HCEC 1CT (cell line): Measurements from ENCODE around the gene ERC1.
"Not testable (repeated sequence)": the region's sequence is repeated elsewhere in the genome, so short reads cannot be mapped to it uniquely, and the experiment has no call there.

Experiments
- DNase-seq: peaks from one replicate; pipeline ENCODE4 v3.0.0-alpha.2; 2017

ERC1 gene

DNA sequence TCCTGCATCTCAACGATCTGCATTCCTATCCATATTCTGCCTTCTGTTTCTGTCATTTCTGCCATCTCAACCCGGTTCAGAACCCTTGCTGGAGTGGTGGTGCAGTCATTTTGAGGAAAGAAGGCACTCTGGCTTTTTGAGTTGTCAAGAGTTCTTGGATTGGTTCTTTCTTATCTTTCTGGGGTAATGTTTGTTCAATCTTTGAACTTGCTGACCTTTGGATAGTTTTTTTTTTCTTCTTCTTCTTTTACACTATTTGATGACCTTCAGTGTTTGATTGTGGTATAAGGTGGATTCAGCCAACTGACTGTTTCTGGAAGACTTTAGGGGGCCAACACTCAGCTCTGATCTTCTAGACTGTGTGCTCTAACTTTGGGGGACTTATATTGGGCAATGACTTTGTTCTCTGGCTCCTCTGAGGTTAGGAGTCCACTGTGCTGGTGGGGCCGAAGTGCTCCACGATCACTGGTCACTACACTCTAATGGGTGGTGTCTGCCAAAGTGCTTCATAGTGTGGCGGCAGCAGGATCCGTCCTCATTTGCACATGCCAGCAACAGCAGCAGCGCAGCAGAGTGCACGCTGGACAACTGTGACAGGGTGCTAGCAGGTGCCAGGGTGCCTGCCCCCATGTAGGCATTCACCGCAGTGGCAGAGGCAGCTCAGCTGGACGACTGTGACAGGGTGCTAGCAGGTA lies 347.6 kb downstream of the ERC1 start:
- no peak for DNase-seq

DNA sequence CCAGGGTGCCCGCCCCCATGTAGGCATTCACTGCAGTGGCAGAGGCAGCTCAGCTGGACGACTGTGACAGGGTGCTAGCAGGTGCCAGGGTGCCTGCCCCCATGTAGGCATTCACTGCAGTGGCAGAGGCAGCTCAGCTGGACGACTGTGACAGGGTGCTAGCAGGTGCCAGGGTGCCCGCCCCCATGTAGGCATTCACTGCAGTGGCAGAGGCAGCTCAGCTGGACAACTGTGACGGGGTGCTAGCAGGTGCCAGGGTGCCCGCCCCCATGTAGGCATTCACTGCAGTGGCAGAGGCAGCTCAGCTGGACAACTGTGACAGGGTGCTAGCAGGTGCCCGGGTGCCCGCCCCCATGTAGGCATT lies 348.1 kb downstream of the ERC1 start:
- not testable (repeated sequence) for DNase-seq

DNA sequence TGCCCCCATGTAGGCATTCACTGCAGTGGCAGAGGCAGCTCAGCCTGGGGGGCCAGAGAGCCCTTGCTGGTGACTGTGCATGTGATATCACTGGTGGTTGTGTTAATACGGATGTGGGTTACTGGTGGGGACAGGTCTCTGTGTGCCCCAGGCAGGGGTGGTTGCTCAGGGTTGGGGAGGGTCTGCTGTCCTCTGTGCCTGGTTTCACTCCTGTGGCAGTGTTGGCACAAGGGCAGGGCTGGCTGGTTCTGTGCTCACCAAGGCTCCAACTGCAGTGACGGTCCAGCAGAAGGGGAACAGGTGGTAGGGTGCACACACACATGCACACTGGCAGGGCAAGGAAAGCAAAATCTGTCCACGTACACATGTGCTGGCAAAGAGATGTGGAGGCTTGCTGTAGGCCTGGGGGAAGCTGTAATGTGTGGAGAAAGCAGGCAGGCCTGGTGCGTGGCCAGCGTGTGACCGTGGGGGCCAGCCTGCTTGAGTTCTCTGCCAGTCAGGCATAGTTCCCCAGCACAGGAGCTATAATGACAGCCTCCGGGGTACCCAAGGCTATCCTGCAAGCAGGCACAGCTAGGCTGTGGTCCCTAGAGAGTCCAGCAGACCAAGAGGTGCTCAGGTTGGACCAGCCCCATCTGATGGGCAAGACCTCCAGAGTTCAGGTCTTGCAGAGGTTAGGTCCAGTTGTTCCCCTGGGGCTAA lies 348.7 kb downstream of the ERC1 start:
- no peak for DNase-seq

DNA sequence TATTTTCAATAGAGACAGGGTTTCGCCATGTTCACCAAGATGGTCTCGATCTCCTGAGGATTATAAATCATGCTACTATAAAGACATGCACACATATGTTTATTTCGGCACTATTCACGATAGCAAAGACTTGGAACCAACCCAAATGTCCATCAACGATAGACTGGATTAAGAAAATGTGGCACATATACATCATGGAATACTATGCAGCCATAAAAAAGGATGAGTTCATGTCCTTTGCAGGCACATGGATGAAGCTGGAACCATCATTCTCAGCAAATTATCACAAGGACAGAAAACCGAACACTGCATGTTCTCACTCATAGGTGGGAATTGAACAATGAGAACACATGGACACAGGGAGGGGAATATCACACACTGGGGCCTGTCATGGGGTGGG lies 350.2 kb downstream of the ERC1 start:
- not testable (repeated sequence) for DNase-seq

DNA sequence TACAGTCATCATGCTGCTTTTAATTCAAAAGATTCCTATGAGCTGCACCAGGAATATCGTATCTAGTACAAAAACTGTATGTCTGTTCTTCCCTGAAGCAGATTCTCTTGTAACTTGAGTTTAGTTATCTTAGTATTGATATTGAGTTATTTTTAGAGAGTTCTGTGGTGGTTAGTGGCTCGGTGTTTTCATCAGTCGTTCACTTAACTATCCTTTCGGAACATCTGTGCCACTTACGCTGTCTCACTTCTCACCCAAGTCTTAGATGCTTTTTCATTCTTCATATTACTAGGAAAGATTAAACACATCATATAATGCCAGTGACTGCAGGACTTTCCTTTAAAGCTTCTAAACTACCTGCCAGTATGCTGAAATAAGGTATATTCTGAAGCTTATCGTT lies 352.4 kb downstream of the ERC1 start:
- DNase-seq, result no peak

DNA sequence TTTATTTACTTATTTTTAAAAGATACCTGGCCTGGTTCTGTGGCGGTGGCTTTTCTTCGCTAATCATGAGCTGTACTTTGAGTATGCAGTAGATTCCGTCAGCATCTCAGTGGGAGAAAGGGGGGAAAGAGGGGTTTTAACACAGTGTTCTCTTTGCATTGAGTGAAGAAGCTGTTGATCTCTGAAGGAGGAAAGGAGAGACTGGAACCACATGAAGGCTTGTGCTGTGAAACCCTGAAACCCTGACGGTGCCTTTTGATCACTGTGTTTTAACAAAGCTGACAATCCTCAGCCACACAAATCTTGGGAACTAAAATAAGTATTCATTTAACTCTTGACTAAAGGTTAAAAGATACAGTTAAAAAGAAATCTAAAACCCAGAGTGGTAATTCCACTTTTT lies 353.2 kb downstream of the ERC1 start:
- DNase-seq, result no peak

DNA sequence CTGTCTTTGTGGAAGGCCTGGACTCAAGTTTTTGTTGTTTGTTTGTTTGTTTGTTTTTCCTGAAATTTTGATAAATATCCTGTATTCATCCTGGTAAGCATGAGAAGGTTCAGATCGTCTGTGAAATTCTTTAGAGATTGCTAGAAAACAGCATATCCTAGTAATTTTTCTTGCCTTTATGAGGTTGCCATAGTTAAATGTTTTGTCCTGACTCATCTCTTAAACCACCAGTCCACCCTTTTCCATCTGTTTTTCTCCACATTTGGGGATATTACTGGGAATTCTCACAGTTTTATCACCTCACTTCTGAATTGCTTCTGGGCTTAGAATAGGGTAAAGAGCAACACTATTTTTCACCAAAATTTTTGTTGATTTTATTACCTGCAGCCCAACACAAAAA lies 355.1 kb downstream of the ERC1 start:
- peak; percentile 69 for DNase-seq

DNA sequence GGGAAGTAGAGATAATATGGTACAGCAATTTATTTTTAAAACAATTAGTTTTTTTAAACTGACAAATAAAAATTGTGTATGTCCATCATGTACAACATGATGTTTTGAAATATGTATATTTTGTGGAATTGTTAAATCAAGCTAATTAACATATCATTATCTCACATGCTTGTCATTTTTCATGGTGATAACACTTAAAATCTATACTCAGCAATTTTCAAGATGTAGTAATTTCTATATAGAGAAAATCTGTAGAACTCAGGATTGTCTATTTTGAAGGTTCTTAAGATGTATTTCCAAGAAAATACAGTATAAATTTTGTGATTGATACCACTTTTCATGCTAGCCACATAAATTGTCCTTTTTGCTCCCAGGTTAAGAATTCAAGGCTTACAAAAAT lies 356.3 kb downstream of the ERC1 start:
- DNase-seq, result no peak

DNA sequence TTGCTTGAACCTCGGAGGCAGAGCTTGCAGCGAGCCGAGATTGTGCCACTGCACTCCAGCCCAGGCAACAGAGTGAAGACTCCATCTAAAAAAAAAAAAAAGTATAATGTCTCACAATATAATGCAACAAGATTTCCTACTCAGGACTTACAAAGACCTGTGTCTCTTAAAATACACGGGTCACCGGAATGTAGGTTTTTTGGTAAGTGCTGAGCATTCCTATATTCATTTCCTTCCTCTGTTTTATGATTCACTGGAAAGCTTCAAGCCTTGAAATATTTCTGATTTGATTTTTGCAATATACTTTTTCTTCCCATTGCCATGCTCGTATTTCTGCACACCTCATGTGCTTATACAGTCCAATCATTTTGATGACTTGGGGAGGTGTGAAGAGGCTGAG lies 357.6 kb downstream of the ERC1 start:
- DNase-seq, result no peak

DNA sequence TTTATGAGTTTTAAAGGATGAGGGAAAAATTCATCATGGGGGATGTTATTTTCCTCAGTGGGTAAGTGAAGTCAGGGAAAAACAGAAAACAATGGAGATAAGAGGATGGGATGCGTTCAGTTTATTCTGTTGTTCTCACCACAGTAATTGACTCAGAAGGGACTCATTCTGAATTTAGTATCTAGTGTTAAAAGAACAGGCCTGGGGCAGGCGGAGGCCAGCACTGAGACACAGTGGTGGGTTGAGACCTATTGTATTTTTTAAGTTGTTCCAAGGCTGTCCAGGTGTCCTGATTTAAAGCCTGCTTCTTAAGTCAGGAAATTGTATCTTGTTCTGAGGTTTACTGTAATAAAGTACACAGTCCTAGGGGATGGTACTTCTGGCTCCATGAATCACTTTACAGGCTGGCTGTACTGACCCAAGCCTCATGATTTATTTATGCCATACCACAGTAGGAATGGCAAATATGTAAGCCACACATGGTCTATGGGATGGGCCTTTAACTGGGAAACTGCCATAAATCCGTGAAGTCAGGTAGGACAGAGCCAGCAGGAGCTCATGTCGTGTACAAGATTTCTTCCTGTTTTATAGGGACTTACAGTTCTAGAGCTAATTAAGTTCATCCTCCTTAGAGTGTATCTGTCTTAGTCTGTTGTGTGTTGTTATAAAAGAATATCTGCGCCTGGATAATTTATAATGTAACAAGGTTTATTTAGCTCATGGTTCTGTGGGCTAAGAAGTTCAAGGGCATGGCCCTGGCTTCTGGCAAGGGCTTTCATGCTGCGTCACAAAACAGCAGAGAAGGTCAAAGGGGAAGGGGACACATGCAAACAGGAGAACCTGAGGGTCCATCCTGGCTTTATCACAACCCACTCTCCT lies 359.3 kb downstream of the ERC1 start:
- DNase-seq, result peak; percentile 90

DNA sequence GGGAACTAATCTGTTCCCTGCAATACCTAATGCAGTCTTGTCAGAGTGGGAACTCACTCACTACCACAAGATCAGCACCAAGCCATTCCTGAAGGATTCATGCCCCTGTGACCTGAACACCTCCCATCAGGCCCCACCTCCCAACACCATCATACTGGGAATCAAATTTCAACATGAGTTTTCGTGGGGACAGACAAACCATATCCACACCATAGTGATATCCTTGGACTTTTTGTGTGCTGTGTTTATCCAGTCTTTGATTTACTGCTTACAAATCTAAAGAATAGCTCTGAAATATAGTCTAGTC lies 359.9 kb downstream of the ERC1 start:
- no peak for DNase-seq

DNA sequence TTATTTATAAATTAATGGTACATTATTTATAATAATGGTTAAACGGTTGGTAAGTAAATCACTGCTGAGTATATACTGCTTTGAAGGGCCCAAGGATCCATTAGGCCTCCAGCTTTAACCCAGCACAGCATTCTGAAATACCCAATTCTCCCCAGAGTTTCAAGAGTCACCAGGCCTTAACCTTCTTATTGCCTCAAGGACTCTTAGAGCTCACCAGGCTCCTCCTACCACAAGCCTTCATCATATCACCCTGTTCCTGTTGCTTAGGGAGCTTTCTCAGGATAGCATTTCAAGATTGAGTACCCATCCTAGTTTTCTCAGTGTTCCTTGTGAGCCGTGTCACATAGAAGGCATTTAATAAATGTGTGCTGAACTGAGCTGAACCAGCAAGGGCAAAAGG lies 360.9 kb downstream of the ERC1 start:
- DNase-seq, result no peak

DNA sequence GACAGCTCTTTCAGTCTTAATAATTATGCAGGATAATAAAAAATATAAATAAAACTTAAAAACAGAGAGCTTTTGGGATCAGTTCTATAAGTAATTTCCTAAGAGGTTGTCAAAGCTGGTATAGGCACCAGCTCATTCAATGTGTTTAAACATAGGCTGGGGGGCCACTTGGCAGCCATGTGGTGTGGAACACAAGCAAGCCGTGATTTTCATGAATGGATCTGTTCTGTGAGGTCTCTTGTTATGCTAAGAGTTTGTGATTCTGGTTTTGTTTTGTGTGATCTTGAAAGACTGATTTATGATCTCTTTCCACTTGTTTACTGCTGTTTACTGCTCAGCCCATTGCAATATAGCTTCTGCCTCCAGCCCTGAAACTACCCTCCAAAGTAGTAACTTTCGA lies 362.4 kb downstream of the ERC1 start:
- no peak for DNase-seq

DNA sequence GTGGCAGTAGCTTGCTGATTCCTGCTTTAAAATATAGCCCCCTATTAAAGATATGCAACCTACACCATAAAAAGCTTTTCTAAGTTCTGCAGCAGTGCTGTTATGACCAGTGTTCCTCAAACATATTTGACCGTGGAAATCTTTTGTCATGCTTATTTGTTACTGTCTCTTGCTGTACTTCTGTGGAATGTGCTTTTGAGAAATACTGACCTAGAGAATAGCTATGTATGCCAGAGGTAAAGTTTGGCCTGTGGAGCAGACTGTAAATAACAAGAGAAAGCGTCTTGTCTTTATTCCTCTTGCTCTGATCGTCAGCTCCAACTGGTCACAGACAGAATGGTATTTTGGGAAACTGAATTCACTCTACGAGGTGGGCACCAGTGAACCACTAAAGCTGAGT lies 364.4 kb downstream of the ERC1 start:
- DNase-seq, result no peak

DNA sequence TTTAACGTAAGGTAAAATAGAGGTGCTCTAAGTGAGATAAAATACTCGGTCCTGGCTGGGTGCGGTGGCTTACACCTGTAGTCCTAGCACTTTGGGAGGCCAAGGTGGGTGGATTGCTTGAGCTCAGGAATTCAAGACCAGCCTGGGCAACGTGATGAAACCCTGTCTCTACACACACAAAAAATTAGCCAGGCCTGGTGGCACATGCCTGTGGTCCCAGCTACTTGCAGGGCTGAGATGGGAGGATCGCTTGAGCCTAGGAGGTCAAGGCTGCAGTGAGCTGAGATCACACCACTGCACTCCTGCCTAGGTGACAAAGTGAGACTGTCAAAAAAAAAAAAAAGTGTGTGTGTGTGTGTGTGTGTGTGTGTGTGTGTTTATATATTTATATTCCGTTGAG lies 364.8 kb downstream of the ERC1 start:
- DNase-seq, result not testable (repeated sequence)

DNA sequence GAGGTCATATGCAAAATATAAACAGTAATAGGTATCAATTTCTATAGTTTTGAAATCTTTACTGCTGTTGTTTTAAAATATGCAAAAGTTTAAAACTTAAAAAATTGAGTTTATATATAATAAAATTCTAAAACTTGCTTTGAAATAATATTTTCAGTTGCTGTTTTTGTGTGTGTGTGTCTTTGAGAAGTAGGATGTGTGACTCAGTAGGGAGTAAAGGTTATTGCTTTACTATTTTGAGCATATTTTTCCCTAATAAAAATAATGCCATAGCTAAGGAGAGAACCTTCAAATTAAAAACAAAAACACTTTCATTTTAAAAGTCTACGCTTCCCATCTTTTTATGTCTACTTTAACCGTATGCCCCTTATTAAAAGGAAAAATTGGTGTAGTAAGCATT lies 365.3 kb downstream of the ERC1 start:
- no peak for DNase-seq

DNA sequence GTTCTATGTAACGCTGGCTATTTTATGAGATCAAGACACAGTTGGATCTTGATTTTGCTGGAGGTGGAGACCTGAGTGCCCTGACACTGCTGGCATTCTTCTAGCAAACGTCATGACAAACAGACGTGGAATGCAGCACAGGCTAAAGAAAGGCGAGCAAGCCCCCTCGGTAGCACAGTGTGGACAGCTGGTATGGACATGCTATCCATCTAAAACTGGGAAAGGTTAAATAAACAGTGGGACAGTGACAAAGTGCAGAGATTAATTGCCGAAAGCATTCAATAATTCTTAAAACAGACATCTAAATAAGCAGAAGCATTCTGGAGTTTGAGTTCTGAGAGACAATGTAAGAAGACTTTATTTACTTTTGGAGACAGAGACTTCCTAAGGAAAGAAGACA lies 366.1 kb downstream of the ERC1 start:
- peak; percentile 65 for DNase-seq

DNA sequence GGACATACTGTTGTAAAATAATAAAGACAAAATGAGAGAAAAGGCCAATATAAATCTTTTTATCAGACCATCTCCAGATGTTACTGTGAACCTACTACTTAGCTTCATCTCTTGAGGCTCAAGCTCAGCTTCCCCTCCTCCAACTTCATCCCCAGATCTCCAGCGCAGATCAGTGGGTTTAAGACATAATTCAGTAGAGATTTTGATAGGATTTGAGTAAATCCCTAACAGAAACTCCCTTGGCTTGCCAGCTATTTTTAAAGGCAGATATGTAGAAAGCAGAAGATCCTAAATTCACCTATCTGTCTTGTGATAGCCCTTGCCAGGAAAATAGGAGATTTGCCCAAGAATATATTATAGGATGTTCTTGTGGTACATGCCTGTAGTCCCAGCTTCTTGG lies 366.7 kb downstream of the ERC1 start:
- no peak for DNase-seq

DNA sequence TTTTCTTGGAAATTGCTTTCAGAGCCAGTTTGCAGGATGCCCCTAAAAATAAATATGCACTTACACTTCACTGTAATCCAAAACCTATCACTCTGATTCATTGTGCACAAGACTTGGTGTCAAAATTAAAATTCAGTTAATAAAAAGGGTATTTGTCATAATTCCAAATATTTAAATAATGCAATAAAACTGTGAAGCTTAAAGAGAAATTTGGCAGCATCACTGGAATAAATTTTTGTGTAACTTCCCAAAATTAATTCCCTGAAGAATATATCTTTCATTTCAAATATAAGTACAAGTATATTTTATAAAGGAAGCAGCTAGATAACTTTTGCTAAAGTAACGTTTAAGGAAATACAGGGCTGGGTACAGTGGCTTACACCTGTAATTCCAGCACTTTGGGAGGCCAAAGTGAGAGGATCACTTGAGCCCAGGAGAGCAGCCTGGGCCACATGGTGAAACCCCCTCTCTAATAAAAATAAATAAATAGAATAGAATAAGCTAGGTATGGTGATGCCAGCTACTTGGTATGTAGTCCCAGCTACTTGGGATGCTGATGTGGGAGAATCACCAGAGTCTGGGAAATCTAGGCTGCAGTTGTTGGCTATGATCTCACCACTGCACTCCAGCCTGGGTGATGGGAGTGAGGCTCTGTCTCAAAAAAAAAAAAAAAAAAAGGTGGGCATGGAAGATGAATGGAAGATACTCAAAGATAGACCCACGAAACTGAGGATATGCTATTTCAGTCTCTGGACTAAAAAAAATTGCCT lies 369.6 kb downstream of the ERC1 start:
- peak; percentile 61 for DNase-seq

DNA sequence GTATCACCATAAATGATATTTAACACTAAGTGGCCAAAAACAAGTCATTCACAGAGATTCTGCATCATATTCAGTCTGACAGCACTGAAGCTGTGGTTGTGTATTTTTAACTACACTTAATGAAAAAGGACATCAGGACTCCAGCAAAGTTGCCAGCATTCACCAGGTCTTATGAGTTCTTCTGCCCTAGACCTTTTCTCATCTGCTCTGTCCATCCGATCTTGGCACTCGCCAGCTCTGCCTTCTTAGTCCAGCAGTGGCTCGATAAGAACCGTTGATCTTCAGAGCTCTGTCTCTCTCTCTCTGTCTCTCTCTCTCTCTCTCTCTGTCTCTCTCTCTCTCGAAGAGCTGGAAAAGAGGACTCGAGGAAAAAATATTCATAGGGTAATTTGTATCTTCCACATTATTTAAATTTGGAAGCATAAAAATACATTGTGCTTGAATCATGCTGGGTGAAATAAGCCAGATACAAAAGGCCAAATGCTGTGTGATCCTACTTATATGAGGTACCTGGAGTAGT lies 371.2 kb downstream of the ERC1 start:
- no peak for DNase-seq

DNA sequence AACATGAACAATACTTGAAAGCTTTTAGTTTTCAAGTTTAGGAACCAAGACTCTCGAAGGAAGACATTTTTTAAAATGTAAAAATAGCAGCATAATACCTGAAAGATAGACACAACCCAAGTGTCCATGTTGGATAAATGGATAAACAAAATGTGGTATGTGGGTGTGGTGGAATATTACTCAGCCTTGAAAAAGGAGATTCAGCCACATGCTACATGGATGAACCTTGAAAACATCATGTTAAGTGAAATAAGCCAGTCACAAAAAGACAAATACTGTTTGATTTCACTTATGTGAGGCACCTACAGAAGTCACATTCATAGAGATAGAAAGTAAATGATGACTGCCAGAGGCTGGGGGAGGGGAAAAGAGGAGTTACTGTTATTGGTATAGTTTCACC lies 374.7 kb downstream of the ERC1 start:
- DNase-seq, result no peak

DNA sequence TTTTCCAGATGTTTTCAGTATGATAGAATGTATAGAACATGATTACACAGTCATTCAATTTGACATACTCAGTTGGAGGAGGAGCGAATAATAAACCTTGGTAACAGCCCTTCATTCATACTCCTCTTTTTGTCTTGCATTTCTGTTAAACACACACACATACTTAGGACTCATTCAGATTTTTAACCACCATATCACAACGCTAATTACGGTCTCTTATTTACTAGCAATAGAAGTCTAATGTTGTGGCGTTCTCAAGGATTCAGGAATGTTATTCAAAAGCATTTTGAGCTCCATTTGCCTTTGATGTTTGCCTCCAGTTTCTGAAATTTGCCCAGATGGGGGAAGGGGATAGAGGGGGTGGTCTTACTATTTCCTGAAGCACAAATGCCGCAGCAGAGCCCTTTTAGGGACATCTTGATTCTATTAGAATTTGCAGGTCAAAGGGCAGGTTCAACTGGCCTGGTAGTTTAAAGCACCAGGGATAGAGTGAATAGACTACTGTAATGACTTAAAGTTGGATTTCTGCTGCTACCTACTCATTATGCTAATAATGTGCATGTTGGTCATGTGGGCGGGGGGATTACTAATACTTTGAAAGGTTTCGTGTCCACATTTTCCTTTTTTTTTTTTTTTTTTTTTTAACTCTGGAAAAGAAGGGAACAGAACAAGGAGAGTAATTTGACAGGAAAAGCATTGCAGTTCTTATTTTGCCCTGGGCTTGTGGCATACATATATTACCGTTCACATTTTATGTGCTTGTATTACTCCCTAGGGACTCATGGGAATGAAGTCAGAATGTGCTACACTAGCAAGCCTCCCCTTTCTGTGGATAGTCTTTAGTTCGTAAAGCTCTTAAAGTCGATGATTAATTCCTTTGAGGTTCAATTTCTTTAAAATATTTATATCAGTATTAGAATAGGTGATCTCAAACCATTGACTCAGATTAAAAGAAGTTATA lies 376.6 kb downstream of the ERC1 start:
- DNase-seq, result no peak
